Liver (tissue), 3 donors: ENCODE data around the gene SYNPO2.

Experiments used
- CTCF ChIP-seq: fragments of 150-350 bp; IDR thresholded peaks from 2 replicates; pipeline ENCODE4 v1.5.1; 2017; ENCODE audit warnings: improper control_type of control experiment, low read depth, low read length; ENCODE audit not compliant: missing input control
- HNF4A ChIP-seq, 2 donors: conservative IDR thresholded peaks; 2 replicates each; pipeline ENCODE4 v1.6.1; 2016; ENCODE audit warnings: antibody characterized with exemption in 2 of 2, mild to moderate bottlenecking in 2 of 2
- JUND ChIP-seq, 2 donors: IDR thresholded peaks; 2 replicates each; pipeline ENCODE4 v1.6.1; 2016; ENCODE audit warnings: antibody characterized with exemption in 2 of 2
- NR2F2 ChIP-seq: IDR thresholded peaks from 2 replicates; pipeline ENCODE4 v1.6.1; 2016; ENCODE audit warnings: antibody characterized with exemption
- RAD21 ChIP-seq, 2 donors: IDR thresholded peaks; 2 replicates each; pipeline ENCODE4 v1.6.1; 2016; ENCODE audit warnings: antibody characterized with exemption in 2 of 2, mild to moderate bottlenecking in 2 of 2
- TAF1 ChIP-seq: conservative IDR thresholded peaks from 2 replicates; pipeline ENCODE4 v1.6.1; 2016; ENCODE audit warnings: antibody characterized with exemption, mild to moderate bottlenecking
- donor health status: healthy.
- donor health status: healthy.

GRCh38 chr4:119104644-119105273 is 216.1 kb downstream of the SYNPO2 start:
- no peak for TF ChIP-seq TAF1
- no peak for TF ChIP-seq NR2F2
- no peak for TF ChIP-seq CTCF
- TF ChIP-seq RAD21 (IDR thresholded peaks at IDR 0.05), result no peak
- TF ChIP-seq JUND (IDR thresholded peaks at IDR 0.05), result no peak
- no peak for TF ChIP-seq HNF4A (conservative IDR thresholded peaks at IDR 0.05)
